RKO (cell line): ENCODE measurements around the gene MDN1.
"Not testable (repeated sequence)": the region's sequence is repeated elsewhere in the genome, so short reads cannot be mapped to it uniquely, and the experiment has no call there.

Experiments
- DNase-seq: peaks from one replicate; pipeline ENCODE4 v3.0.0-alpha.2; 2016; ENCODE audit warnings: low spot score

MDN1 gene

DNA sequence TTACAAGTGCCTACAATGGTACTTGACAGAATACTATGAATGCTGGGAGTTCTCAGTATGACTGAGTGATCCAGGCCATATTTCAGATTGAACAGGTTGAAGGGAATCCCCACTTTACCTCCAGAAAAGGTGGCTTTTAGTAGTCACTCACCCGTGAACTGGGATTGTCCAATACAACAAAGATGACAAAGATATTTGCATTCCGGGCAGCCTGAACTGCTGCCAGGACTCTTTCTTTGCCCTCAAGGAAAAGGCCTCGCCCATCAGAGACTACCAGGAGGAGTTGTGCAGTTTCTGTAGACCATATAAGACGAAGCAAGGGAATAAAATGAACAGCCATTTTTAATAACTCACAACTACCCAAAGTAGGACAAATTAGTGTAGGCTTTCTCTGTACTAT, 174.7 kb downstream of the MDN1 start:
- no peak for DNase-seq

DNA sequence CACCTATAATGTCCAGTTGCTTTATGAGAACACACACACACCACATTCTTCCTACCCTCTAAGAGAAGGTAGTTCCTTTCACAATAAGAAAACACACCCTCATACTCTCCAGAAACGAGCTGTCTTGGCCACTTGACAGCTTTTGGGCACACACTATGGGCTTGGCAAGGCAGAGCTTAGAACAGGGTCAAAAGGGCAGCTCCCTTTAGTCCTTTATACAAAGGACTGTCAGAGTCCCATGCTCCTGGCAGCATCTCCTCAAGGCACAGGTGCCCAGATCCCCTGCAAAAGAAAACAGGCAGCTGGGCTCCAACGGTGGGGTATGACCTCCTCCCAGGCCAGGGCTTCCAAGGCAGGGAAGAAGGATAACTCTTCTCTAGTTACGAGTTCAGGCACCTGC, 176.2 kb downstream of the MDN1 start:
- no peak for DNase-seq

DNA sequence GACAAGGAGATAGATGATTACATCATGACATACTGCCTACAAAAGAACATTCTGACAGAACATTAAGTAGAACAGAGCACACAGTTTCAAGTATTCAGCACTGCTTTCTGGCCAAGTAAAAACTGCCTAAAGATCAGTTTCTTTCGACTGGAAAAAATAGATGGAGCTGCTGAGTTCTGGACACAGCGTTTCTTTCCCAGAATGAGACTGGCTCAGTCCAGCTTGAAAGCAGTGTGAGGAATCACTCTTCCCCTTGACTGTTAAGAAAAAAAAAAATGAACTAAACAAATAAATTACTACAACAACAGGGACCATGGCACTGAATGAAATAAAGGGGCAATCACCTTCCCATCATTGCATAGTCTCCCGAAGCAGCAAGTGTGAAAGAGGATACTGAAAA, 176.6 kb downstream of the MDN1 start:
- DNase-seq: no peak

DNA sequence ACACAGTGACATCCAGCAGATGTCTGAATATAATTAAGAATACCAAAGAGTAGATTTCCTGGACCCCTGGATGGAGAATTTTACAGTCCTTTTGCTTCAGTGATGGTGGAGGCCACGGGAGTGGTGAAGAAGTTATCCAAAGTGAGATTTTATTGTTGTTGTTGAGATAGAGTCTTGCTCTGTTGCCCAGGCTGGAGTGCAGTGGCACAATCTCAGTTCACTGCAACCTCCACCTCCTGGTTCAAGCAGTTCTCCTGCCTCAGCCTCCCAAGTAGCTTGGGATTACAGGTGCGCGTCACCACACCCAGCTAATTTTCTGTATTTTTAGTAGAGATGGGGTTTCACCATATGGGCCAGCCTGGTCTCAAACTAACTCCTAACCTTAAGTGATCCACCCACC, 178.0 kb downstream of the MDN1 start:
- not testable (repeated sequence) for DNase-seq

DNA sequence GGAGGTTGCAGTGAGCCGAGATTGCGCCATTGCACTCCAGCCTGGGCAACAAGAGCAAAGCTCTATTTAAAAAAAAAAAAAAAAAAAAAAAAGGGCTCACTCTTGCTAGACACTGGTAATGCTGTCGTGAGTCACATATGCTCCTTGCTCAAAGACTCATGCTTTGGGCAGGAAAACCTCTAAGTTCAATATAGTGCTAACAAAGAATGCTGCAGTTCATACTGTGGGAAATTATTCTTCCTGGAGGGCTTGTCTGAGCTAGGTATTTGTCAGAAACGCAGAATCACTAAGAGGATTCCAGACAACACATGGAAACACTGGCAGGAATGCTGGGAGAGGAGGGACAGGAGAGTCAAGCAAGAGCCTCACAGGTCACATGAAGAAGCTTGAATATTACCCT, 178.8 kb downstream of the MDN1 start:
- DNase-seq: peak; percentile 69

DNA sequence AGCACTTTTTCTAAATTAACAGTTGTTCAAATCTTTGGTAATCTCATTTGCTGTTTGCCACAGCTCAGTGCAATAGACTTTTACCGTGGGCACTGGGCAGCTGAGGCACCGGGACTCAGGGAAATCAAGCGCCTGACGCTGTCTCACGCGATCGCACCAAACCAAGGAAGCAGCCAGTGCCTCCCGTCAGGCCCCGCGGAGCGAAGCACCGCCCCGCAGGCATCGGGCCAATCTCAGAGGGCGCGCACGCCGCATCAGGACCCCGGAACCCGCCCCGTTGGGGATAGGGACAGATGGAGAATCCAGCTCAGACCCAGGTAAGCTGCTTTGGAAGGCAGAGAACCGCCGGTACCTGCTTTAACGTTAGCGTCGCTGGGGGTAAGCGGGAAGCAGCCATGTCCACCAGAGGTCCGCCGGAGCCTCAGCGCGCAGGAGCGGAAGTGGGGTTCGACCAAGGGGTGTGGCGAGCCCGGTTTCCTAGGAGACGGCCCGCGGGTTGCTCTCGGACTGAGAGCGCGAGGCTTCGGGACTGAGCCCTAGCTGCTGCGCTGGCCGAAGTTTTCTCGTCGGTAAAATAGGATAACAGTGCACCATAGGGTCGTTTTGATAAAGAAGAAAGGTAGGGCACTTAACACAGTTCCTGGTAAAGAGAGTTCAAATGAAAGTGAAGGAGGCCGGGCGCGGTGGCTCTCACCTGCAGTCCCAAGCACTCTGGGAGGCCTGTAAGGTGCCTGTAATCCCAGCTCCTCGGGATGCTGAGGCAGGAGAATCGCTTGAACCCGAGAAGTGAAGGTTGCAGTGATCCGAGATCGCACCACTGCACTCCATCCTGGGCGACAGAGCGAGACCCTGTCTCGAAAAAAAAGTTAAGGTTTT, 181.0 kb downstream of the MDN1 start, which contains the start of gene LYRM2:
LYRM2 (minus strand) TSS at position 428 of the 876 bp plus-strand sequence; CDS start at position 397, 31 bp downstream.
- DNase-seq: peak; percentile 94

DNA sequence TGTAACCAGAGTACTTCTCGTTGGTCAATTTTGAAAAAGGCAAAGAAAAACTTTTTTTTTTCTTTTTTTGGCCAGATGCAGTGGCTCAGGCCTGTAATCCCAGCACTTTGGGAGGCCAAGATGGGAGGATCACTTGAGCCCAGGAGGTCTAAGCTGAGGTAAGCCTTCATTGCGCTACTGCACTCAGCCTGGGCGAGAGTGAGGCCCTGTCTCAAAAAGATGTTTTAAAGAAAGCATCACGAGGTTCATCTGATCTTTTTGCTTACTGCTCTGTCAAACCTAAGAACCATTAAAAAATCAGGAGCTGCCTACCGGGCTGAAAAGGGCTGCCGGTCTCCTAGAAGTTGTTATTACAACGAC, 181.7 kb downstream of the MDN1 start:
- no peak for DNase-seq

DNA sequence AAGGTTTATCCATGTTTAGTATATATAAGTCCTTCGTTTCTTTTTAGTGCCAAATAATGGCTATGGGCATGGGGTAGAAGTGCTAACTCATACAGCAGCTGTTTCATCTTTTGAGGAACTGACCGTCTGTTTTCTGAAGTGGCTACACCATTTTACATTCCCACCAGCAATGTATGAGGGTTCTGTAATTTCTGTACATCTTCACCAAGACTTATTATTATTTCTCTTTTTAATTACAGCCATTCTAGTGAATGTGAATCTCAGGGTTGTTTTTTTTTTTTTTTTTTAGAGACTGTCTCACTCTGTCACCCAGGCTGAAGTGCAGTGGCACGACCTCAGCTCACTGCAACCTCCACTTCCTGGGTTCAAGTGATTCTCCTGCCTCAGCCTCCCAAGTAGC, 183.2 kb downstream of the MDN1 start:
- not testable (repeated sequence) for DNase-seq

DNA sequence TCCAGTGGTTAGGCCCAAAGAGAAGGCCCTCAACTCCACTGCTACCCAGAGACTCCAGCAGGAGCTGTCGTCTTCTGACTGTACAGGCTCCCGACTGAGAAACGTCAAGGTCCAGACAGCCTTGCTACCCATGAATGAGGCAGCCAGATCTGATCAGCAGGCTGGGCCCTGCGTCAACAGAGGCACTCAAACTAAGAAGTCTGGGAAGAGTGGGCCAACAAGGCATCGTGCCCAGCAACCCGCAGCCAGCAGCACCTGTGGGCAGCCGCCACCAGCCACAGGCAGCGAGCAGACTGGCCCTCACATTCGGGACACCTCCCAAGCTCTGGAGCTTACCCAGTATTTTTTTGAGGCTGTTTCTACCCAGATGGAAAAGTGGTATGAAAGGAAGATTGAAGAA, 189.1 kb downstream of the MDN1 start:
- no peak for DNase-seq

DNA sequence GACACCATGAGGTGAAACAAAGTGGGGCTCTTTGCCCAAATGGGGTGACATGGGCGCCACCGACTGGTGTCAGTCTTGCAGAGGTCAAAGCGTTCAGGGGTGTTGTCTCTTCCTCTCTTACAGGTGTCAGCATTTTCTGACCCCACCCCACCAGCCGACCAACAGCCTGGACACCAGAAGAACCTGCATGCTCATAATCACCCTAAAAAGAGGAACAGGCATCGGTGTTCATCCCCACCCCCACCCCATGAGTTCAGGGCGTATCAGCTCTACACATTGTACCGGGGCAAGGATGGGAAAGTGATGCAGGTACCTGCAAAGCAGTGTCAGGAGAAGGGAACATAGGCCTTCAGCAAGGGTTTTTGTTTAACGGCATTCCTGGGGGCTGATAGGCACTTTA, 195.8 kb downstream of the MDN1 start:
- no peak for DNase-seq

DNA sequence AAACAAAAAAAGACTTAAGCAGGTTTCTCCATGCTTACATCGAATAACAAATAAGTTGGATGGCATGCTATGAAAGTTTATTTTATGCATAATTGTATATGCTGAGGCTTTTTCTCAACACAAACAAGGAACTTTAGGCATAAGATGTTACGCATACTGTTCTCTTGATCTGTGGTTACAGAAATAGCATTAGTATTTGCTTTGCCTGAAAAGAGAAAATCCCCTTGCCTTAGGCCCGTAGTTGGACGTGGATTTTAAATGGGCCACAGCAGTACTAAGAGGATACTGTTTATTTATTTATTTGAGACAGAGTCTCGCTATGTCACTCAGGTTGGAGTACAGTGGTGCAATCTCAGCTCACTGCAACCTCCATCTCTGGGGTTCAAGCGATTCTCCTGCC, 200.0 kb downstream of the MDN1 start:
- DNase-seq: no peak

DNA sequence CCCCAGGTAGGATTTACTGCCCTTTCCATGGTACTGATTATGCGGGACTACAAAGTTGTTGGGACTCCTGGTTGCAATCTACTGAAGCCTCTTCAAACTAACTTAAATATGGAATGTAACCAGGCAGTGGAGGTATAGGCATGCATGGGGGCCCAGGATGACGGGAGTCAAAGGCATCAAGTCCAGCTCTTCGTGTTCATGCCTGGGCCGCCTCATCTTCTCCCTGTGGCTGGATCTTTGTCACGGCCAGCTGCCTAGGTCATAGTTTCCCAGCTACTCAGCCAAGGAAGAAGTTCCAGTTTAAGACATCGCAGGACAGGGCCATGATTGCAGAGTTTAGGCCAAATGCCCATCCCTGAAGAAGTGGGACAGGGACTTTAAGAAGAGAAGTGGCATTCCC, 201.6 kb downstream of the MDN1 start:
- DNase-seq: no peak

DNA sequence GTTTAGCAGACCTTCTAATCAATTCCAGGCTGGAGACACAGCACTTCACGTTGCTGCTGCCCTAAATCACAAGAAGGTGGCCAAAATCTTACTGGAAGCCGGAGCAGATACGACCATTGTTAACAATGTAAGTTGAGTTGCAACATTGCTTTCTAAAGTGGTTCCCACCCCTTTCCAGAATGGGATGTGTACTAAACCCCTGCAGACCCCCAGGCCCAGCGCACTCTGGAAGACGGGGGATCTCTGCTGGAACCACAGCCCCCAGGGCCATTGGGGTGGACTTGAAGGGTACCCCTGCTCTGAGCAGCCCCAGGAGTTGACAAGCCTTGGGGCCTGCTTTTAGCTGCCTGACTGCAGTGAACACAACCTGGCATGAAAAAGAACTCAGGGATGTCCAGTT, 203.1 kb downstream of the MDN1 start:
- no peak for DNase-seq

DNA sequence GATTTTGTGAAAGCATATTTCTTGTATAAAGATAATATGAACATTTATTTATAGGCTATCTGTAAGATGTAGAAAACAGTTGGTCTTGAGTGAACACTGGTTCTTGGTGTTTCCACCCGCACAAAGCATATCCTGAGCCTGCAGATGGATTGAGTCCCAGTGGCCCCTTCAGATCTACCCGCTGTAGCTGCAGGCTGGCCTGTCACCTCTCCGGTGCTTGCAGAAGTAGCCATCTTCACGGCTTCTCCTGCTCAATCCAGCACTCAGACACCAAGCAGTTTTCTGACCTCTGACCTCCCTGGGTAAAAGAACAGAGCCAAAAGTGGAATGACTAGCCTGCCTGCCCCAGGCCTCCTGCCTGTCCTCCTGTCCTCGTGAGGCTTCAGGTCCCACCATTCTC, 203.7 kb downstream of the MDN1 start:
- no peak for DNase-seq

DNA sequence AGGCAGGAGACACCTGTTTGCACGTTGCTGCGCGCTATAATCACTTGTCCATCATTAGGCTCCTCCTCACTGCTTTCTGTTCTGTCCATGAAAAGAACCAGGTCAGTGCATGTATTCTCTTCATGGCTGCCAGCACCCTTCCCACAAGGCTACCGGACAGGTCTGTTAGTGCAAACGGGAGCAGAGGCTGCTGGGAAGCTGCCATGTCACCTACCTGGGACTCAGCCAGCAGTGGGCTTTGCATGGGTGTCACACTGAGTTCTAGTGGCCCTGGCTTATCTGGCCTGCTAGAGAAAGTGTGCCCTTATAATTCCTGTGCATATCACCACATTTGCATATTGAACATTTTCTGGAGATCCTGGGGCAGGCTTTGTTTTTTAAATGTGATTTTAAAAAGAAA, 205.8 kb downstream of the MDN1 start:
- DNase-seq: no peak

DNA sequence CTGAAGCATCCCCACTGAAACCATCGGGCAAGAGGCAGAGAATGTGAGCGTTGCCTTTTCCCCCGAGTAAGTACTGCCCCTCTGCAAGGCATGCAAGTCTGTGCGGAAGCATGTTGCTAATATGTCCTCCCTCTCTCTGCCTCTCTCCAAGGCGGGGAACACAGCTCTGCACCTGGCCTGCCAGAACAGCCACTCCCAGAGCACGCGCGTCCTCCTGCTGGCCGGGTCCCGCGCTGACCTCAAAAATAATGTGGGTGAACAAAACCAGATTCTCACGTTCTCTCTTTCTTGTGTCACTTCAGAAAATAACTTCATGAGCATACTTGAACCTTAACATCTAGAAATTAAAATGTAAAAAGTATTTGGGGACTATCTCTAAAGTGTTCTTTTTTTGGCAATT, 207.5 kb downstream of the MDN1 start:
- no peak for DNase-seq

DNA sequence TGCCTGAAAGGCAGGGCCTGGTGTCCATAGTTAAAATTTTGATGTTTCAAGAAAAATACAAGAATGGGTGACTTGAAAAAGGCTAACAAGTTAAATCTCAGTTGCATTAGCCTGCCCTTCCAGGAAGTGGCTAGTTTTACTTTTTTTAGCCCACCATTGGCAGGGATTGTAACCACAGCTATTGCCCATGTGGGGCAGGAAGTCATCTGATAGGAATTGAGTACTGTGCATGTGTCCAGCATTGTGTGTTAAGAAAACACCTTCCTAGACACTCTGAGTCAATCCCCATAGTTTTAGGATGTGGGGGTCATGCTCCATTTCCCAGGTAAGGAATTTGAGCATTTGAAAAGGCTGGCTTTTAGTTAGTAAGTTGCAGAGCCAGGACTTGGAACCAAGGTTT, 207.9 kb downstream of the MDN1 start:
- DNase-seq: no peak

DNA sequence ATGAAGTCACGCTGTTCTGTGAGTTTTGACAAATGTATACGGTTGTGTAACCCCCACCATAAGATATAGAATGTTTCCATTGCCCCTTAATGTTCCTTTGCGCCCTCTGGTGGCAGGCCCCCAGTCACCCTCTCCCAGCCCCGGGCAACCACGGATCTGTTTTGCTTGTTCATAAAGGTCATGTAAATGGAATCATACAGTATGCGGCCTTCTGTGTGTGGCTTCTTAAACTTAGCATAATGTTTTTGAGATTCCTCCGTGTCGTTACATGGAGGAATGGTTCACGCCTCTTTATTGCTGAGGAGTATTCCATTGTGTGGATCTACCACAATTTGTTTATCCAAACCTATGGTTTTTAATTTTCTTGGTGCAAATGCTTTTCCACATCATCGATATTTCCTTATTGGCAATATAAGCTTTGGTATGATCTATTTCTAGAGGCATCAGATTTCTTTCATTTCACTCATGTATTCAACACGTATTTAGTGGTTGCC, 209.4 kb downstream of the MDN1 start:
- DNase-seq: peak; percentile 25

DNA sequence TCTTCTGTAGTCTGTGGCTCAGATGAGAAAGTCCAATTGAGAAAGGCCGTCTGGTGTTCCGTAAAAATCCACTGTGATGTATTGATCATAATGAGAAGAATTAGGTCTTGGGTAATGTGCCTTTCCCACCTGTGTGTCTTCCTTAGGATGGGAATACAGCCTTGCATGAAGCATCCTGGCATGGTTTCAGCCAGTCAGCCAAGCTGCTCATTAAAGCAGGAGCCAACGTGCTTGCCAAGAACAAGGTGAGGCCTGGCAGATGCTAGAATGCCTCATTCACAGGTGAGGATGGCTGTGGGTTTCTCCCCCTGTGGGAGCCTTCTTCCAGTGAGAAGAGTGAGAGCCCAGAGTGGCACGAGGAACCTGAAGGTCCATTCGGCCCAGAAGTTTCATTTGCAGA, 213.7 kb downstream of the MDN1 start:
- DNase-seq: no peak

DNA sequence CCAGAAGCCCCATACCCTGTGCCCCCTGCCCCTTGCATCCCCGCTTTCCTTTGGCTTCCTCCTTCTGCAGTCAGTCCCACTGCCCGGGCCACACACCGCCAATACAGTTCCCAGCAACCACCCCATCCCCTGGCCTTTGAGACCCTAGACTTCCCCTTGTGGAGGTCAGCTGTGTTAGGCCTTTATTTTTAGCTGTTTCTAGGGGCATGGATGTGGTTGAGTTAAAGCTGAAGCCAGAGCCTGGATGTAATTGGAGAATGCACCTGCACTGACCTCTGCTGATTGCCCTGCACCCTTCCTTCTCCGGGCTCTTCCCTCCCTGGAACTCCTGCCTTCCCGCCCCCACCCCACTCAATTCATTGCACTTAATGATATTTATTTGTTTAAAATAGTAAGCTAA, 214.9 kb downstream of the MDN1 start:
- DNase-seq: no peak

DNA sequence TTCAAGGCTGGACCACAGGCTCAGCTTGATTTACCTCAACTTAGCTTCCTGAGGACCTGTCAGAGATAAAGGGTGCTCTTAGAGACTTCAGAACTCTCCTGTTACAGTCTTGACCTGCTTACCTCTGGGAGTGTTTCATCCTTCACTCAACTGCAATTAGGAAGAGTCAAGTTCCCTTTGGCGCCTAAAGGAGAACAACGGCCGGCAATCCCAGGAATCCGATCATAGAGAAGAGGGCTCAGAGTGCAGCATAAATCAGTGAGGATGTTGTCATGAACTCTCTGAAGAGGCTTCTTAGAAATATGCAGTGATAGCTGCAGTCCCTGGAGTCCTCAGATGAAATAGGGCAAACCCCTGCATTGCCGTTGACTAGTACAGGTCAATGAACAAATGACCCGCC, 217.4 kb downstream of the MDN1 start:
- DNase-seq: no peak

DNA sequence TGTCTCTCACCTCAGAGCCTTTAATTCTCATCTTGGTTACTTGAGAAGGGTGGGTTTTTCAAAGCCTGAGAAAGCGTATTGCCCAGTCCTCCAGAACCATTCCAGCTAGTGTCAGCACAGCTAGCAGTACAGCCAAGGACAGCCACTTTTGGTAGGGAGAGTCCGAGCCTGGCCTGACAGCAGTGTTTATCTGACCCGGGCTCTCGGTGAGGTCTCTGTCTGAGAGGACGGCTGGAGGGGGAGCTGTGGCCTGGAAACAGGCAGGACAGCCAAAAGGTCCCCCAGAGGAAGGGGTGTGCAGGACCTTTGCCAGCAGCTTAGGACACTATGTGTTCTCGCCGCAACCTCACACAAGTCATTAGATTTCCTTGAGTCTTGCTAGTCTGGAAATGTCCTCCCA, 219.9 kb downstream of the MDN1 start:
- no peak for DNase-seq

DNA sequence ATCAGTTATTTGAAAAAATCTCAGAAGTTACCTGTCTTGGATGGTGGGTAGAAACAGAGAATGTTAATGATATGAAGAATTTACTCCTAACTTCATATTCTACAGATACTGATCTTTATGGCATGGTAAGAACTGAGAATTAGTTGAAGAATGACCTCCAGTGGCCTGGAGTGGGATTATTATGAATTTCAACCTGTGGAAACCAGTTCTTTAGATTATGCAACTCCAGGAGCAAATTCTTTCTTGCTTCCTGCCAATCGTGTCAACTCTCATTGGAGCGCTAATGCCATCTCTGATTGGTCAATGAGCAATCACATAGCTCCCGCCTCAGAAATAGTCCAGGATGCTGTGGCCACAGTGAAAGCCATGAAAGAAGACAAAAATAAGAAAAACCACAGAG, 221.6 kb downstream of the MDN1 start:
- peak; percentile 75 for DNase-seq

DNA sequence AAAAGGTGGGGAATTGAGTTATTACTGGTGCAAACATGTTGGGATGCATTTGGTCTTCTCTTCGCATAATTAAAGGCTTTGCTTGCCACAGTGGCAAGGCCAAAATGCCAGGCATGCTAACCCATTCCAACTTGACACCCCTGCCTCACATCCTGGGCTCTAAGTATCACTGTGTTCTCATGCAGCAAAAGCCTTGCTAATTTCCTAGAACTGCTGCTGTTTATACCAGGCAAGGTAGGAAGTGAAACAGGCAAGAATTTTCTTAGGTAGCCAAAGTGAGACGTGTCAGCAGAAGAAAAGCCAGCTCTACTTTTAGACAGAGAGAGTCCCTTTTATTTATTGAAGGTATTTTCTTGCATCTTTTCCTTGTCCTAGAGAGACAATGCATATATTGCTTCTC, 222.2 kb downstream of the MDN1 start:
- no peak for DNase-seq
